Measurements from ENCODE around the gene UQCRHL. TPM values are rescaled to one million over a fixed set of nuclear protein-coding genes. Genes with fewer than 3 reads are reported as not detected.

The UQCRHL gene
- total RNA-seq, 1 donor from 2014 or later: 1.5 TPM

DNA sequence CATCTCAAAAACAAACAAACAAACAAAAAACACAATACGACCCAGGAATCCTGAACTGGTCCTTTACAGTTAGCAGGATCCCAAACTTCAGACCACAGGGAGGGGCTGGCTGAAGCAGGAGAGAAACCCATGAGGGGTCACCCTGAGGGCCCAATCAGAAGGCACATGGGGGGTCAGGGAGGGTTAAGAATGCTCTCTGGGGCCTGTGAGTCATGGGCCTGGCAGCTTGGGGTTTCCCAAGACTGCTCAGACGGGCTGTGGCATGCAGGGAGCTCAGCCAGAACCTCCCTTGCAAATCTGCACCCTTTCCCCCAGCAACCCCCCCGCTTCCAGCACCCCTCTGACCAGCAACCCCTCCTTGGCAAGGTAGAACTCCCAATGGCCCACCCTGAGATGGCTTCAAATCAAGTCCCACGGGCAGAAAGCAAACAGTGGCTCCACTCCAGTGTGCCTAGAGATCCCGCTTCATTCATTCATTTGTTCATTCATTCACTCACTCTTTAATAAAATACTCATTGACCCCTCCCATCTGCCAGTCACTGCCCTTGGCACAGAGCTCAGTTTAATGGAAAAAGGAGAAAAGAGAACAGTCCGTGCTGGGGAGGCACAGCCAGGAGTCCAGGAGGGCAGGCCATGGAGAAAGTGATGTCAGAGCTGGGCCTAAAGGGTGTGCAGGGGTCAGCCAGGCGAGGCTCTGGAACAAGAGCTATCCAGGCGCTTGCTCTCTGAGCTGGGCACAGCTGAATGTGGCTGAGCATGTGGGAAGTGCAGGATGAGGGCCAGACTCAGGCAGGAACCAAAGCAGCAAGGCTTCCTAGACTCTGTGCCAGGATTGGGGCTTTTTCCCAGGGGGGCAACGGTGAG is 8.2 kb downstream of the UQCRHL start:
- Mint-ChIP-seq H3K27me3 (peaks cover 12% of the 10 kb centered on the region), H3K4me1 (peaks cover 12% of the 10 kb centered on the region), H3K27ac (no peak overlapping the region), H3K4me3 (no peak overlapping the region), H3K9me3 (no peaks in the 10 kb centered on the region), H3K36me3 (ENCODE audit: low read depth) (no peaks in the 10 kb centered on the region)
- intact Hi-C loops (cut with micrococcal nuclease): no loop called here
- no peak for DNase-seq

DNA sequence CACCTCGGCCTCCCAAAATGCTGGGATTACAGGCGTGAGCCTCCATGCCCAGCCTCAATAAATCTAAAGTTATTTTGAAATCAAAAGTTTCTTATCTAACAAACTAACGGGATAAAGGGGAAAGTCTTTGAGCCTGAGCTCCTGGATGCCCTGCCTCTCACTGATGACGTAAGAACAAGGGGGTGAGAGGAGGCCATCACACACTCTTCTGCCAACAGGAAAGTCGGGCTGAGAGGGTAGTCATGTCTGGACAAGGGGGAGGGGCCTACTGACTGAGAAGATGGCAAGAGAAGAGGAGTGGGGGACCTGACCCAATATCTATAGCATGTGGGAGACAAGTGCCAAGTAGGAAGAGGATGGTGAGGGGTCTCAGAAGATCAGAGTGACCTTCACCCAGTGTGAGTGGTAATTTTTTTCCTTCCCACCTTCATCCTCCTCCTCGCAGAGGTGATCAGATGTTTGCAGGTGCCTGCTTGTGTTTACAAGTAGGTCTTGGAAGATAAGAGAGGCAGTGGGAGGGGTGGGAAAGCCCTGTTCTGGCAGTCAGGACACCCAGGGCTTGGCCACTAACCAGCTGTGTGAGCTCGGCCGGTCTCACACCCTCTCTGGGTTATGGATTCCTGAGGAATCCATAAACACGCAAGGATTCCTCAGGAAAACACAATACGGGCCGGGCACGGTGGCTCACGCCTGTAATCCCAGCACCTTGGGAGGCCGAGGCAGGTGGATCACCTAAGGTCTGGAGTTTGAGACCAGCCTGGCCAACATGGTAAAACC is 9.6 kb downstream of the UQCRHL start:
- intact Hi-C loops (cut with micrococcal nuclease): no loop called here
- Mint-ChIP-seq H3K9me3 (no peaks in the 10 kb centered on the region), H3K27ac (no peak overlapping the region)

DNA sequence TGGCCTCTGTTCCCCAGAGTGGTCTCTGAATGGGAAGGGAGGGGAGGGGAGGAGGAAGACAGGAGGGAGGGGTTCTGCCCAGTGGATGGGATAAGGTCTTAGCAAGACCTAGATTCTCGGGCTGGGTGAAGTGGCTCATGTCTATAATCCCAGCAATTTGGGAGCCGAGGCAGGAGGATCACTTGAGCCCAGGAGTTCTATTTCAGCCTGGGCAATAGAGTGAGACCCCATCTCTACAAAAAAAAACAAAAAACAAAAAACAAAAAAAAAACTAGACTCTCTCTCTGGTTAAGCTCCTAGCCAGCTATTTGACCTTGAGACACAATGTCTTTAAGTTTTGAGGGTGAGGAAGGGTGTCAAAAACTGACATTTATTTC is 11.4 kb downstream of the UQCRHL start:
- Mint-ChIP-seq H3K27me3 (peaks cover 2% of the 10 kb centered on the region), H3K27ac (no peak overlapping the region), H3K4me3 (no peak overlapping the region), H3K9me3 (no peaks in the 10 kb centered on the region), H3K4me1 (peaks cover 11% of the 10 kb centered on the region), H3K36me3 (ENCODE audit: low read depth) (no peaks in the 10 kb centered on the region)
- no peak for DNase-seq
- intact Hi-C loops (cut with micrococcal nuclease): no loop called here

More for the DNA sequence above, 9.6 kb downstream of the UQCRHL start:
- no peak for DNase-seq
- peaks cover 10% of the 10 kb centered on the region for H3K4me1 Mint-ChIP-seq
- H3K4me3 Mint-ChIP-seq: no peak overlapping the region
- H3K36me3 Mint-ChIP-seq (ENCODE audit: low read depth): no peaks in the 10 kb centered on the region
- peaks cover 10% of the 10 kb centered on the region for H3K27me3 Mint-ChIP-seq

DNA sequence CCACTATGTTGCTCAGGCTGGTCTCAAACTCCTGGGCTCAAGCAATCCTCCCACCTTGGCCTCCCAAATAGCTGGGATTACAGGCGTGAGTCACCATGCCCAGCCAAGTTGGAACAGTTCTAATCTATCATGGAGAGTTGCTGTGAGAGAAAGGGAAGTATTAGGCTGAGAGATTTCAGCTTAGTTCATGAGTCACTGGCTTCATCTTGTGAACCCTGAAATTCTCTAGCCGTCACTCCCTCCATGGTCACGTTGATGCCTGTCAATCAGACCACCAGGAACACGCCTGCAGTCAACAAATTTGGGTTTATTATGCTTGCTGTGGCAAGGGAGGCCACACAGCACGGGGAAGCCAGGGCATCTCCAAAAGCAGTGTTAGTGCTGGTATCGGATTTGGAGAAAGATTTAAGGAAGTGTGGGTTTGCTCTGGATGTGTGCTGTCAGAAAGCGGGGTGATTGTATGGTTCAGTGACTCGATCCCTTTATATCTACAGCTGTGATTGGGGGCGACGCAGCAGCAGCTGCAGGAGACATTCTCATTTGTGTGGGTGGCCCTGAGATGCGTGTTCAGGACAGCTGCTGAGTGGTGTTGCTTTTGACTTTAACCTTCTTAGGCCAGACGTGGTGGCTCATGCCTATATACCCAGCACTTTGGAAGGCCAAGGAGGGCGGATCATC is 18.7 kb downstream of the UQCRHL start:
- H3K27ac Mint-ChIP-seq: no peak overlapping the region
- H3K4me1 Mint-ChIP-seq: peaks cover 2% of the 10 kb centered on the region
- H3K4me3 Mint-ChIP-seq: no peak overlapping the region
- peaks cover 5% of the 10 kb centered on the region for H3K27me3 Mint-ChIP-seq
- no peak for DNase-seq
- no peaks in the 10 kb centered on the region for H3K36me3 Mint-ChIP-seq (ENCODE audit: low read depth)
- H3K9me3 Mint-ChIP-seq: no peaks in the 10 kb centered on the region
- intact Hi-C loops (cut with micrococcal nuclease): no loop called here

DNA sequence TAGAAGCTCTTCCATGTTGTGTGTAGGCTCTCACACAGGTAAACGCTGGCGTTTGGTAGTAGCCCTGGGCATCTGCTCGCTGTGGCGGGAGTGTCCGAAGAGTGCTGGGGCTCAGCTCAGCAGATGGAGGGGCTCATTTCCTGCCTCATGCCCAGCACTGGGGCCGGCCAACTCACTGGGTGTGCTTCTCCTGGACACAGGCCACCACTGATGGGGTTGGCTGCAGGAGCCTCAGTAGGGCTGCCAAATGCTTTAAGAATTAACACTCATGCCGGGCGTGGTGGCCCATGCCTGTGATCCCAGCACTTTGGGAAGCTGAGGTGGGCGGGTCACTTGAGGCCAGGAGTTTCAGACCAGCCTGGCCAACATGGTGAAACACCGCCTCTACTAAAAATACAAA is 20.9 kb downstream of the UQCRHL start:
- Mint-ChIP-seq H3K36me3 (ENCODE audit: low read depth) (no peaks in the 10 kb centered on the region), H3K27me3 (peaks cover 5% of the 10 kb centered on the region), H3K9me3 (no peaks in the 10 kb centered on the region), H3K4me1 (no peaks in the 10 kb centered on the region), H3K27ac (no peak overlapping the region), H3K4me3 (no peak overlapping the region)
- DNase-seq: no peak
- intact Hi-C loops (cut with micrococcal nuclease): no loop called here

DNA sequence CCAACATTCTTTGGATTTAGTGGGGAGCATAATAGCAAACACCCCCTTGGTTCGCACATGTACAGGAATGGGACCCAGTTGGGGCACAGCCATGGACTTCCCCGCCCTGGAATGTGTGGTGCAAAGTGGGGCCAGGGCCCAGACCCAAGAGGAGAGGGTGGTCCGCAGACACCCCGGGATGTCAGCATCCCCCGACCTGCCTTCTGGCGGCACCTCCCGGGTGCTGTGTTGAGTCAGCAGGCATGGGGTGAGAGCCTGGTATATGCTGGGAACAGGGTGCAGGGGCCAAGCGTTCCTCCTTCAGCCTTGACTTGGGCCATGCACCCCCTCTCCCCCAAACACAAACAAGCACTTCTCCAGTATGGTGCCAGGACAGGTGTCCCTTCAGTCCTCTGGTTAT is 21.8 kb downstream of the UQCRHL start:
- no peak overlapping the region for H3K4me3 Mint-ChIP-seq
- peaks cover 2% of the 10 kb centered on the region for H3K27me3 Mint-ChIP-seq
- no peaks in the 10 kb centered on the region for H3K36me3 Mint-ChIP-seq (ENCODE audit: low read depth)
- no peaks in the 10 kb centered on the region for H3K4me1 Mint-ChIP-seq
- no peaks in the 10 kb centered on the region for H3K9me3 Mint-ChIP-seq
- H3K27ac Mint-ChIP-seq: no peak overlapping the region
- intact Hi-C loops (cut with micrococcal nuclease): no loop called here
- DNase-seq: no peak

DNA sequence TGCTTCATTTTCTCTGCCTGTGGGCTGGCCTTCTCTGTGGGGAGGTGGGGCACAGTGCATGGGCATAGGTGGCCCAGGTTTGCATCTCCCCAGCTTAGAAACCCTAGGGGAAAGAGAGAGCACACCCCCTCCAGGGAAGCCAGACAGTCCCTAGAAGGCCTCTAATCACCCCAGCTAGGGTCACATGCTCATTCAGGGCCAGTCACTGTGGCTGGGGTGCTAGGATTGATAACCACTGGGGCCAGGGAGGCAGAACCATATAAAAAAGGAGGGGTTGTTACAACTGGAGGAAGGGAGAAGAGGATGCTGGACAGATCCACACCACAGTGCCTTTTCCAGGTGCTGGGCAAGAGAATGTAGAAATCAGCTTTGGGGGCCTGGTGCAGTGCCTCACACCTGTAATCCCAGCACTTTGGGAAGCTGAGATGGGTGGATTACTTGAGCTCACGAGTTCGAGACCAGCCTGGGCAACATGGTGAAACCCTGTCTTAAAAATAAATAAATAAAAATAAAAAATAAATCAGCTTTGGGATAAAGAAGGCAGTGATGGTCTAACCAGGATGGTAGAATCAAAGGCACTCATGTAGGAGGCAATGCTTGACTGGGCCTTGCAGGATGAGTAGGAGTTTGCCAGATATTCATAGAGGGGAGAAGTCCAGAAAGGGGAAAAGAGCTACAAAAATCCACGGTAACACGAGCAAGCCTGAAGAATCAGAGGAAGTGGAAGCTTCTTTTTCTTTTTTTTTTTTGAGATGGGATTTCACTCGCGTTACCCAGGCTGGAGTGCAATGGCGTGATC is 29.3 kb downstream of the UQCRHL start:
- H3K4me3 Mint-ChIP-seq: no peak overlapping the region
- intact Hi-C loops (cut with micrococcal nuclease): no loop called here
- no peaks in the 10 kb centered on the region for H3K36me3 Mint-ChIP-seq (ENCODE audit: low read depth)
- H3K27ac Mint-ChIP-seq: no peak overlapping the region
- DNase-seq: no peak
- no peaks in the 10 kb centered on the region for H3K9me3 Mint-ChIP-seq
- H3K27me3 Mint-ChIP-seq: peaks cover 3% of the 10 kb centered on the region
- no peaks in the 10 kb centered on the region for H3K4me1 Mint-ChIP-seq

DNA sequence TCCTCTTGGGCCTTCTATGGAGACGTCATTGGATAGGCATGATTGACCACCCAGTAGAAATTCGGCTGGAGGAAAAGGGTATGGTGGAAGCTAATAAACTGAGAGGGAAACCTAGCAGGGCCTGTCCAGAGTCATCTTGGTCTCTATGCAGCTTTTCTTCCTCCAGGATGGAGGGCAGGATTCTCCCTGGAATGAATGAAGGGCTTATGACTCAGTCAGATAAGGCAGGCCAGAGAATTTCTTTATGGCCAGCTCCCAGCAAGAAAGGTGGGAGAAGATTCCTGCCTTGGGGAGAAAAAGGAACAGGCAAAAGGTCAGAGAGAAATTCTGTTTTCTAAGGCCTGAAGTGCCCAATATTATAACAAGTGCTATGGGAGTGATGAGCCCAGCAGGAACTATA is 31.7 kb downstream of the UQCRHL start:
- peaks cover 7% of the 10 kb centered on the region for H3K27me3 Mint-ChIP-seq
- no peaks in the 10 kb centered on the region for H3K4me1 Mint-ChIP-seq
- H3K27ac Mint-ChIP-seq: no peak overlapping the region
- H3K4me3 Mint-ChIP-seq: no peak overlapping the region
- intact Hi-C loops (cut with micrococcal nuclease): no loop called here
- DNase-seq: no peak
- no peaks in the 10 kb centered on the region for H3K9me3 Mint-ChIP-seq
- no peaks in the 10 kb centered on the region for H3K36me3 Mint-ChIP-seq (ENCODE audit: low read depth)

DNA sequence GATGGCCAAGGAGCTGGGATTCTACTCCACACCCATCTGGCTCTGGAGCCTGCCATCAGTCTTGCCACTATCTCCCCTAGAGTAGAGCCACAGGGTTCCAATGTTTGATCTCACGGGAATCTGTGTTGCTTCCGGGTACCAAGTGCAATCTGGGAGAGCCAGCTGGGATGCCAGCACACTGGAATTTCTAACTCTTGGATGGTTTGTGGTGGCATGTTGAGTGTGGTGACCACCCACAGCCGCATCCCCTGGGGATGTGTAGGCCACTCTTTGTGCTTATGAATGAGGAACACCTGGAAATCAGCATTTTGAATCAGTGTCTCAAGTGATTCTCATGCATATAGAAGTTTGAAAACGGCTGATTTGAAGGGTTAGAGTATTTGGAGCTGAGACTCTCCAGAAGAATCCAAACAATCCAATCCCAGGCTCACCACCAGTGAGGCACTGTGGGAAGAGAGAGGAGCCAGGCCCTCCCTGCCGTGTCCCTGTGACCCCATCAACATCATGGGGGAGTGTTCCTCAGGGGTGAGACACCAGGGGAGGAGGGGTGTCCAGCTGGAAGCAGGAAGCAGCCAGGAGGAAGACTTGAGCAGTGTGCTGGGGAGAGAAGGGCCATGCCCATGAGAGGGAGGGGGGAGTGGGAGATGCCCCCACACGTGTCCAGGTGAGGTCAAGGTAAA is 35.5 kb downstream of the UQCRHL start:
- no peak for DNase-seq
- intact Hi-C loops (cut with micrococcal nuclease): no loop called here
- Mint-ChIP-seq H3K27ac (no peak overlapping the region), H3K9me3 (no peaks in the 10 kb centered on the region), H3K4me3 (no peak overlapping the region), H3K36me3 (ENCODE audit: low read depth) (no peaks in the 10 kb centered on the region), H3K4me1 (no peaks in the 10 kb centered on the region), H3K27me3 (peaks cover 4% of the 10 kb centered on the region)

DNA sequence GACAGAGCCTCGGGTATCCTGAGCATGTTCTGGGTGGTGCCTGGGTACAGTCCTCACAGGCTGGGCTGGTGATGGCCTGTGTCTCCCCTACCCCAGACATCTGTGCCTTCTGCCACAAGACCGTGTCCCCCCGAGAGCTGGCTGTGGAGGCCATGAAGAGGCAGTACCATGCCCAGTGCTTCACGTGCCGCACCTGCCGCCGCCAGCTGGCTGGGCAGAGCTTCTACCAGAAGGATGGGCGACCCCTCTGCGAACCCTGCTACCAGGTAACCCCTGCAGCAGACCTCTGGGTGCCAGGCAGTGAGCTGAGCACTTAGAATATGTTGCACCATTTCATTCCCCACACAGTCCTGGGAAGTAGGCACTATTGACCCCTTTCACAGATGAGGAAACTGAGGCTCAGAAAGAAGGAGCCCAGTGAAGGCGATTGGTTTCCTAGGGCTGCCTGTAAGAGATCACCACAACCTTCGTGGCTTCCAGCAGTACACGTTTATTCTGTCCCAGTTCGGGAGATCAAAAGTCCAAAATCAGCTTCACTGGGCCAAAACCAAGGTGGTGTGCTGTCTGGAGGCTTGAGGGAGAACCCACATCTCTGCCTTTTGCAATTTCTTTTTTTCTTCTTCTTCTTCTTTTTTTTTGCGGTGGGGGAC is 37.0 kb downstream of the UQCRHL start:
- H3K27me3 Mint-ChIP-seq: peaks cover 4% of the 10 kb centered on the region
- DNase-seq: no peak
- H3K9me3 Mint-ChIP-seq: no peaks in the 10 kb centered on the region
- intact Hi-C loops (cut with micrococcal nuclease): no loop called here
- H3K4me1 Mint-ChIP-seq: no peaks in the 10 kb centered on the region
- H3K4me3 Mint-ChIP-seq: no peak overlapping the region
- H3K27ac Mint-ChIP-seq: no peak overlapping the region
- H3K36me3 Mint-ChIP-seq (ENCODE audit: low read depth): no peaks in the 10 kb centered on the region

DNA sequence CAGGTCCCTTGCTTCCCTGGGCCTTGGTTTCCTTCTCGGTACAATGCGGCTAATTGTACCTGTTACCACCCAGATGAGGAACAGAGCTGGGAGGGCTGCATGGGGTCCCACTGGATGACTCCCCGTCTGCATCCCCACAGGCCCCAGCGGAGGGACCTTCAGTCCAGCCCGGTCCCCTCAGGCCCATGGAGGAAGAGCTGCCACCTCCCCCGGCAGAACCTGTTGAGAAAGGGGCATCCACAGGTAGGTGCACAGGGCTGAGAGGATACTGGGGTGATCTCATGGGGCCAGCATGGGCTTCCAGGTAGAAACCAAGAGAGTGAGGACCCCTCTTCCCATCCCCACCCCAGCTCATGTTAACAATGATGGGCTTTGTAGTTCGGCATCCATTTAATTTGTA is 39.1 kb downstream of the UQCRHL start:
- Mint-ChIP-seq H3K27ac (no peak overlapping the region), H3K27me3 (peaks cover 11% of the 10 kb centered on the region), H3K9me3 (no peaks in the 10 kb centered on the region), H3K4me3 (no peak overlapping the region), H3K4me1 (no peaks in the 10 kb centered on the region), H3K36me3 (ENCODE audit: low read depth) (no peaks in the 10 kb centered on the region)
- no peak for DNase-seq
- intact Hi-C loops (cut with micrococcal nuclease): no loop called here

DNA sequence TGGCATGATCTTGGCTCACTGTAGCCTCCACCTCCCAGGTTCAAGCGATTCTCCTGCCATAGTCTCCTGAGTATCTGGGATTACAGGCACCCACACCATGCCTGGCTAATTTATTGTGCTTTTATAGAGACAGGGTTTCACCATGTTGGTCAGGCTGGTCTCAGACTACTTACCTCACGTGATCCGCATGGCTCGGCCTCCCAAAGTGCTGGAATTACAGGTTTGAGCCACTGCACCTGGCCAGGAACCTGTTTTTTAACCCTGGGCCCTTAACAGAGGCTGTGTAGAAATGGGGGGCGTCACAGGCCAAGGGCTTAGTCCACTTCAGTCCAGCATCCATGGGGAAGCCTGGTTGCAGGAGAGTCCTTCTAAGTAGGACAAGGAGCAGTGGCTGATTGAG is 39.5 kb downstream of the UQCRHL start:
- DNase-seq: no peak
- Mint-ChIP-seq H3K9me3 (no peaks in the 10 kb centered on the region), H3K4me1 (no peaks in the 10 kb centered on the region), H3K27ac (no peak overlapping the region), H3K36me3 (ENCODE audit: low read depth) (no peaks in the 10 kb centered on the region), H3K27me3 (peaks cover 11% of the 10 kb centered on the region), H3K4me3 (no peak overlapping the region)
- intact Hi-C loops (cut with micrococcal nuclease): no loop called here

Data from activated CD4-positive, alpha-beta T cell treated with anti-CD3 and anti-CD28 coated beads, Interleukin-2, amount 10 ng/mL, durations not matched to agents 24 days and 14 days (primary cell).